Calu3 (cell line): ENCODE measurements around the gene LPCAT2. TPM values are rescaled to one million over a fixed set of nuclear protein-coding genes. Genes with fewer than 3 reads are reported as not detected.

ENCODE experiments used
- BruUV-seq: library from RNA; stranded (reverse); fragments of 400-500 nt; replicated peaks from 2 replicates; lab custom pipeline; 2021; lab: Mats Ljungman, UMichigan
- CTCF ChIA-PET: fragments of 300-600 bp; sonication (Branson Sonifier 250); formaldehyde crosslinking; loops from one replicate; lab custom pipeline; 2022; ENCODE audit warnings: antibody characterized with exemption; lab: Charles Lee
- DNase-seq: peaks from one replicate; pipeline ENCODE4 v3.0.0; 2022
- H3K27ac Mint-ChIP-seq: one replicate; pipeline ENCODE4 v1.8.0; 2022; ENCODE audit warnings: mixed read lengths; ENCODE audit not compliant: unreplicated experiment
- H3K27me3 Mint-ChIP-seq: one replicate; pipeline ENCODE4 v1.8.0; 2022; ENCODE audit warnings: mixed read lengths; ENCODE audit not compliant: unreplicated experiment
- H3K36me3 Mint-ChIP-seq: one replicate; pipeline ENCODE4 v1.8.0; 2022; ENCODE audit warnings: mild to moderate bottlenecking, moderate library complexity, mixed read lengths; ENCODE audit not compliant: insufficient read depth, unreplicated experiment
- H3K4me1 Mint-ChIP-seq: one replicate; pipeline ENCODE4 v1.8.0; 2022; ENCODE audit warnings: mild to moderate bottlenecking, low read depth, mixed read lengths; ENCODE audit not compliant: unreplicated experiment
- H3K4me3 Mint-ChIP-seq: one replicate; pipeline ENCODE4 v1.8.0; 2022; ENCODE audit warnings: mild to moderate bottlenecking, low read depth, moderate library complexity, mixed read lengths; ENCODE audit not compliant: unreplicated experiment
- H3K9me3 Mint-ChIP-seq: one replicate; pipeline ENCODE4 v1.8.0; 2022; ENCODE audit warnings: low read depth, mixed read lengths; ENCODE audit not compliant: unreplicated experiment
- CTCF ChIP-seq: fragments of 200-600 bp; IDR thresholded peaks from one replicate; pipeline ENCODE4 v1.8.0; 2022; ENCODE audit warnings: antibody characterized with exemption; ENCODE audit not compliant: unreplicated experiment
- intact Hi-C: fragments of 100-400 bp; cut with micrococcal nuclease; formaldehyde crosslinking; loops from one replicate; pipeline ENCODE4 v1.10.0; 2022; ENCODE audit not compliant: unreplicated experiment
- total RNA-seq: library from RNA; stranded (reverse); gene quantifications from 2 replicates; pipeline ENCODE4 v1.2.3, GENCODE V29; 2022

Gene LPCAT2
- total RNA-seq, 1 experiment from 2014 or later, result 10.0 TPM

- Mint-ChIP-seq H3K27me3 (peaks cover 41% of the 10 kb centered on the region), H3K4me1 (no peaks in the 10 kb centered on the region), H3K9me3 (no peaks in the 10 kb centered on the region), H3K27ac (no peak overlapping the region), H3K36me3 (no peaks in the 10 kb centered on the region), H3K4me3 (no peak overlapping the region)
- peak; percentile 100 for TF ChIP-seq CTCF
- peak; percentile 90 for DNase-seq
- no TSS peak for BruUV-seq
- intact Hi-C loops, result loop anchor here (1.0 to 10.0 kb wide), 4 partner anchors 78 to 378 kb away; no protein-coding TSS in a partner anchor
- CTCF ChIA-PET, result interaction anchor here (0.6 to 1.8 kb wide), 19 partner anchors 9 to 853 kb away, joined by 3 to 13 read pairs (median 4); no protein-coding TSS in a partner anchor
Measured at GRCh38 chr16:55465077-55465896, 43.6 kb upstream of the LPCAT2 start.

GRCh38 chr16:55466209-55466608 lies 42.7 kb upstream of the LPCAT2 start:
- intact Hi-C loops, result loop anchor here (10.0 kb wide), 1 partner anchor 179 kb away; no protein-coding TSS in a partner anchor
- H3K9me3 Mint-ChIP-seq, result no peaks in the 10 kb centered on the region
- no peak for DNase-seq
- H3K27ac Mint-ChIP-seq, result no peak overlapping the region
- no peaks in the 10 kb centered on the region for H3K36me3 Mint-ChIP-seq
- H3K27me3 Mint-ChIP-seq, result peaks cover 31% of the 10 kb centered on the region
- TF ChIP-seq CTCF, result no peak
- BruUV-seq, result no TSS peak
- H3K4me3 Mint-ChIP-seq, result no peak overlapping the region
- peaks cover 2% of the 10 kb centered on the region for H3K4me1 Mint-ChIP-seq
- CTCF ChIA-PET, result interaction anchor here (0.9 to 1.6 kb wide), 2 partner anchors 33 to 193 kb away, joined by 3 read pairs; no protein-coding TSS in a partner anchor

GRCh38 chr16:55467898-55468297 lies 41.0 kb upstream of the LPCAT2 start:
- DNase-seq, result no peak
- no peak for TF ChIP-seq CTCF
- Mint-ChIP-seq H3K4me3 (no peak overlapping the region), H3K27me3 (peaks cover 15% of the 10 kb centered on the region), H3K4me1 (peaks cover 9% of the 10 kb centered on the region), H3K9me3 (no peaks in the 10 kb centered on the region), H3K27ac (no peak overlapping the region), H3K36me3 (no peaks in the 10 kb centered on the region)
- intact Hi-C loops, result loop anchor here (10.0 kb wide), 1 partner anchor 177 kb away; no protein-coding TSS in a partner anchor
- no TSS peak for BruUV-seq
- CTCF ChIA-PET, result no interaction called here

GRCh38 chr16:55468352-55468990 lies 40.4 kb upstream of the LPCAT2 start:
- Mint-ChIP-seq H3K4me1 (peaks cover 9% of the 10 kb centered on the region), H3K27me3 (peaks cover 14% of the 10 kb centered on the region), H3K27ac (no peak overlapping the region), H3K4me3 (no peak overlapping the region), H3K36me3 (no peaks in the 10 kb centered on the region), H3K9me3 (no peaks in the 10 kb centered on the region)
- no peak for TF ChIP-seq CTCF
- no peak for DNase-seq
- intact Hi-C loops, result loop anchor here (10.0 kb wide), 1 partner anchor 176 kb away; no protein-coding TSS in a partner anchor
- no TSS peak for BruUV-seq
- CTCF ChIA-PET, result no interaction called here
